WI38 (cell line): Measurements from ENCODE around the gene NLE1.

Experiments
- H3K4me3 ChIP-seq: 2 replicates; pipeline ENCODE4 v1.5.1; 2011; ENCODE audit warnings: low read depth, mild to moderate bottlenecking, control low read depth, low read length
- CTCF ChIP-seq: IDR thresholded peaks from 2 replicates; pipeline ENCODE4 v1.5.1; 2012; ENCODE audit warnings: low read depth, mild to moderate bottlenecking, control low read depth, low read length

The NLE1 gene

DNA sequence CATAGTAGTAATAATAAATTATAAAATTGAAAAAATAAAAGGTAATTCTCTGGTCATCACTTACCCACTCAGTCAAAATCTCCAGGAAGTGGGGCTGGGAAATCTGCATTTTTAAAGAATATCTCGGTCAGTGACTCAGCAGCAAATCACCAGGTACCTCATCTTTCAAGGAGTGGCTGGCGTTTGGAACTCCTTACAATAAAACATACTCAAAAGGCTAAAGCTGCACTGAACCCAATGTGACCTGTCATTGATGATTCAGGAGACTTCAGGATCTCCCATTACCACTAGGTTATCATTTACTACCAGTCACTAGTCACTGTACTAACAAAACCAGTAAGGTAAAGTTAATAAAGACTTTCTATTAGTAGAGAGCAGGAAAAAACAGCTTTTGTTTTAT lies 57.1 kb downstream of the NLE1 start:
- H3K4me3 ChIP-seq, result no peak overlapping the region

GRCh38 chr17:35083071-35083470 lies 59.0 kb downstream of the NLE1 start:
- no peak overlapping the region for H3K4me3 ChIP-seq
- no peak for TF ChIP-seq CTCF

More for the DNA sequence above, 57.1 kb downstream of the NLE1 start:
- TF ChIP-seq CTCF, result no peak

DNA sequence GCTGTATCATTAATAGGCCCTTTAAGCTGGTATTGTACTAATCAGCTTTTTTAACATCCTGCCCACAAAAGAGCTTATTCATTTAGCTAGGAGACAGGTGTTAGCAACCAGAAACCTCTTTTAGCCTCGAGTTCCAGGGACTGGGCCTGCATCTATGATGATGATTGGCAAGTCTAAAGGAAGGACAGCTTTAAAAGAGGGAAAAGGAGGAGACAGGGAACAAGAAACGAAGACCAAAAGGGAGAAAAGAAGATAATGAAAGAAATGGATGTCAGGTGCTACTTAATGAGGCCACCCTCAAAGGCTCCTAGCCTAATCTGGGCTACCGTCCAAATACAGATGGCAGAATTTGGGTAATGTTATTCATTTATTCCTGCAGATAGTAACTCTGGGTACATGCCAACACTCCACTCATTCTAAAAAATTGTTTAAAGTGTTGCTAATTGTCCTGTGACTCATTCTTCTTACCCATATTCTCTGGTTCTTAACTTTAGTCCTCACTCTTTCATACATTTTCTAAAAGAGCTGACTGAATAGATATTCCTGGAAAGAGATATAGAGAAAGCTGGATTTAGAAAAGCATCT lies 59.9 kb downstream of the NLE1 start:
- no peak for TF ChIP-seq CTCF
- no peak overlapping the region for H3K4me3 ChIP-seq

DNA sequence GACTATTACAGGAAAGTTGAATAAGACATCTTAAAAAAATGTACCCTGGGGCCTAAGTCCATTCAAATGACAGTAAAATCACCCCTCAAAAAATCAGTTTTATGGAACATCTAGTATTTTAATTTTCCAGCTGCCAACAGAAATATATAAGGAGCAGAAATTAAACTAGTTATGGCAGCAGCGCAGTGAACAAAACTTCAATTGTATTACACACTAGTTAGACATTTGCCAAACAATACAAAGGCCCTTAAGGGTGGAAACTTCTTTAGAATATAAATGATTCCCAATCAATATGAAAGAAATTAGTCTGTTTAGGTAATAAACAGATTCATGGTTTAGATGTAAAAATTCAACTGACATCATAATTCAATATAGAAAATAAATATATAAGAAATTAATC lies 60.5 kb downstream of the NLE1 start:
- no peak for TF ChIP-seq CTCF

GRCh38 chr17:35080536-35080935 lies 61.6 kb downstream of the NLE1 start:
- no peak overlapping the region for H3K4me3 ChIP-seq
- TF ChIP-seq CTCF, result no peak

More for the DNA sequence above, 60.5 kb downstream of the NLE1 start:
- H3K4me3 ChIP-seq, result no peak overlapping the region

DNA sequence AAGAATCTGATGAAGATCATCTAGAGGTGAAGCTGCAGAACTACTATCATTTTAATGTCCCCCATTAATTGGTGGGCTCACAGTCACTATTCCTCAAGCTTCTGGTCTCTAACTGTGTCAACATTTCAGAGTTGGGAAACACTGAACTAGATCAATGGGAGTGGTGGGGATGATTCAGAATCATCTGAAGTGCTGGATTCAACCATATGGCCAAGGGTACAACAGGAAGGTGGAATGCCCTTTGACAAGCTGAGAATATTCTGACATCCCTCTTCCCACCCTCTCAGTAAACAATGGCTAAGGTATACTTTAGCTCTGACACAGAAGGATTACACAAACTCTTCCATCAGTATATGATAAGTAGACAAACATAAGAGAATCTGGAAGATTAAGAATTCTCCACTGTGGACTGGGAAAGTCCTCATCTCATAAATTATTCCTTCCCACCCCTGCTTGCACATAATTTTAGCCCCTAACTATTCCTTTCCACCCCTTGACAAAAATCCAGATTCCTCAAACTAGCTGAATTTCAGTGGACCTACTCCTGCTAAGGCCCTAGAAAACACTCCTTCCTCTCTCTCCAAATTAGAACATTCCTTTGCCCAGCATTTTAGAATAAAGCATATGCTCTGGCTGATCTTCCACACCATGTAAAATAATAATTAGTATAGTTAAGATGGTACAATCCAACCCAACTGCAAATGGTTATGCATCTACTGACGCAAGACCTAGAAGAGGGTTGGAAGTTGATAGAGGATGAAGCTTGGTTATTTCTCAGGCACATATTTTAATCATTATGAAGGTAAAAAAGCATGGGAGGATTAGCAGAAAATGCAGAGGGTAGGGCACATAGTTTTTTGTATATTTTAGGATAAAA lies 62.3 kb downstream of the NLE1 start:
- H3K4me3 ChIP-seq, result no peak overlapping the region
- TF ChIP-seq CTCF, result no peak
